GM21526 (cell line): Measurements from ENCODE around the gene CHMP1B.
"Not testable (repeated sequence)": the region's sequence is repeated elsewhere in the genome, so short reads cannot be mapped to it uniquely, and the experiment has no call there.

Source experiments
- ATAC-seq: cut with Tn5 transposase; IDR thresholded peaks from one replicate; pipeline ENCODE4 v1.9.1; 2021; ENCODE audit warnings: moderate library complexity; ENCODE audit not compliant: unreplicated experiment, low FRiP score

Gene CHMP1B

DNA sequence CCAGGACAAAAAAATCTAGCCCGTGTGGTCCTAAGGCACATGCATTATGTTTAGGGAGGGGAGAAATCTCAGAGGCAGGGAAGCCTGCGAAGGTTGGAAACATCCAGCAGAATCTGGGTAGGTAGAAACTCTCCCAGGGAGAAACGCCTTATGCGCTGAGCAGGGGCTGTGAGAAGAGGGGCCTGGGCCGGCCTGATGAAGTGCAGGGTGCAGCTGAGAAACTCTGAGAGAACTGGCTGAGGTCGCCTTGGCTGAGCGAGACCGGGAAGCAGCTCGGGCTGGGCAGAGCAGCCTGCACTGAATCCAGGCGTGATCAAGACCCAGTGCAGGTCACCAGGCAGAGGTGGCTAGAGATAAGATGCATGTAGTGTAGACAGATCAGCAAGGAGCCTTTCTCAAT is 15.1 kb downstream of the CHMP1B start:
- ATAC-seq = no peak

- ATAC-seq = no peak
These were observed 15.6 kb downstream of the CHMP1B start for GRCh38 chr18:11866764-11867163.

DNA sequence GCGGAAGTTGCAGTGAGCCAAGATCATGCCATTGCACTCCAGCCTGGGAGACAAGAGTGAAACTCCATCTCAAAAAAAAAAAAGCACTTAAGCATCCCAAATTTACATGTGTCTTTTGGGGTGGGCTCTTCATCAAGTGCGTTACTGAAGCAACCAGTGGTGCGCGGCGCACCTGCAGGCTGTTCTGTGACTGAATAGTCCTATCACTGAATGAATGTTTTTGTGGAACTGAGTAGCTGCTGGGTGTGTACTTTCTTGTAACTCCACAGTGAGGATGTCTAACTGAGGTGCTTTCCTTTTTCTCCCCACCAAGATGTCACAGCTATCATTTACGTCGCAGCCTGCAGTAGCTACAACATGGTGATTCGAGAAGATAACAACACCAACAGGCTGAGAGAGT is 17.0 kb downstream of the CHMP1B start:
- ATAC-seq = no peak

- no peak for ATAC-seq
These were observed 20.3 kb downstream of the CHMP1B start for GRCh38 chr18:11871501-11871900.

DNA sequence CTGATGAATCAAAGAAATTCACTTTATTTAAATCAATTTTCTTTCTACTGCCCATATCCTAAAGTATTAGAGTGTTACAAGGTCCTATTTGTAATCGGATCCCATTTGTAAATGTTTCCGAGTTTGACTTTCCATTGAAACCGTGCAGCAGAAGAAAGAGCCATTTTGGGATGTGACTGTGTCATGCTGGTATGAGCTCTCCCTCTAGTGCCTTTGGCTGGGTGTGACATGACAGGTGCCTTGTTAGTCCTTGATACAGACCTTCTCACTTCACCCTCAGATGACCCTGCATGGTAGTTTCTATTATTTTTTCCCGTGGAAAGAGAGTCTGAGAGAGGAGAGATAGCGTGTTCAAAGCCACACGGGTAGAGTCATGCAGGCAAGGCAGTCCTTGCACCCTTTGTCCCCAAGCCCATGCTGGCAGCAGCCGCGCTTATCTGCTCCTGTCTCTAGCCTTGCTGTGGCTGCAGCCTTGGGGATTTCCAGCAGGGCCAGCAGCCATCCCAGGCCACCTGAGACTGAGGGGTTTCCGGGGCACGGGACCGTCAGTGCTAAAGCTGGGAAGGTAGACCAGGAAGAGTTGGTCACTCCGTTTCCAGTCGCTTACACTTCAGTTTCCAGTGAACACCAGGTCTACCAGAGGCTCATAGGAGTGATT is 21.4 kb downstream of the CHMP1B start:
- ATAC-seq = no peak

DNA sequence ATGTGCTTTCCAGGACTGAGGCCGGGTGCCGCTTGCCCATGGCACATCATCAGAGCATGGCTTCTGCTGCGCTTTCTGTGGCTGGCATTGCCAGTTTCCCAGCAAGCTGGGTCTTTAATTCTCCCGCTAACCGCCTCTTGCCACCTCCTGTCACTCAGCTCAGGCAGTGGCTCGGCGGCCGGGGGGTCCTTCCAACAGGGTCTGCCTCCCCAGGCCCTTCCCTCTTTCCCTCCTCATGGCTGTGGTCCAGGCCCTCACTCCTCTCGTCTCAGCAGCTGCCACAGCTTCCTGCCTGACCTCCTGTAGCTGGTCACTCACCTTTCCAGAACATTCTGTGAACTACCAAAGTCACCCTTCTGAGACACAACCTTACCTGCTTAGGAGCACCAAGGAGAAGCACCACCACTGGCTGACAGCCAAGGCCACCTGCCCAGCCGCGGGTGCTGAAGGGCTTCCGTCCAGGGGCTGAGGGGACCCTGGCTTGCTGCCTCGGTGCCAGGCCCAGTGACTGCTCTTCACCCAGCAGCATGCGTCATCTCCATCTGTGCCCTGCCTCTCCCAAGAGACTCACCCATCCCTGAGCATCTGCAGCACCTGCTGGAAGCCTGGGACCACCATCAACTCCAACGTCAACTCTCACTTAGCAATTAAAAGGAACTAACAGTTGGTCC is 22.6 kb downstream of the CHMP1B start:
- no peak for ATAC-seq

GRCh38 chr18:11874676-11875075 is 23.5 kb downstream of the CHMP1B start:
- ATAC-seq = no peak

DNA sequence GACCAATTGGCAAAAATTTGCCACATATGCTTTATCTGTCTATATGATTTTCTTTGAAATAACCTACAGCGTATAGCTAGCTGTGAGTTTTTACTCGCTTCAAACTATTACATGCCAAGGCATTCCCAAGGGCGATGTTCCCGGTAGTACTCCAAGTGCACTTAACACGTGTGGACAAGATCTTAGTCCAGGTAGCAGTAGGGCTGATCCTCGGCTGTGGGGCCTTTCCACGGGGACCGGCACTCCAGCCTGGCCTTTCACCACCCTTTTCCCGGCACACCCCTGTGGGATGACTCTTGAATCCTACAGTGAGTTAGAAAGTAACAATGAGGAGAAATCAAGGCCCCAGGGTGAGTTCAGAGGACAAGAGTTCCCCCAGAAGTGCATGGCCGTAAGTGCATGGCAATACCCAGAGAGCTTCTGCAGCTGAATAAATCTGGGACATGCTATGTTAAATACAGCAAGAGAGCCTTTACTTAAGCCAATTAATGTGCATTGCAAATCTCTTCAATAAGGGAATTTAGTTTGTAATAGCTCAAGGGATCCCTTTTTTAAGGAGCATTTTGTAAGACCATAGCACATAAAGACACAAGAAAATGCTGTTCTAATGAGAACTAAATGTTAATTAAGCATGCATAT is 26.4 kb downstream of the CHMP1B start:
- ATAC-seq = no peak

DNA sequence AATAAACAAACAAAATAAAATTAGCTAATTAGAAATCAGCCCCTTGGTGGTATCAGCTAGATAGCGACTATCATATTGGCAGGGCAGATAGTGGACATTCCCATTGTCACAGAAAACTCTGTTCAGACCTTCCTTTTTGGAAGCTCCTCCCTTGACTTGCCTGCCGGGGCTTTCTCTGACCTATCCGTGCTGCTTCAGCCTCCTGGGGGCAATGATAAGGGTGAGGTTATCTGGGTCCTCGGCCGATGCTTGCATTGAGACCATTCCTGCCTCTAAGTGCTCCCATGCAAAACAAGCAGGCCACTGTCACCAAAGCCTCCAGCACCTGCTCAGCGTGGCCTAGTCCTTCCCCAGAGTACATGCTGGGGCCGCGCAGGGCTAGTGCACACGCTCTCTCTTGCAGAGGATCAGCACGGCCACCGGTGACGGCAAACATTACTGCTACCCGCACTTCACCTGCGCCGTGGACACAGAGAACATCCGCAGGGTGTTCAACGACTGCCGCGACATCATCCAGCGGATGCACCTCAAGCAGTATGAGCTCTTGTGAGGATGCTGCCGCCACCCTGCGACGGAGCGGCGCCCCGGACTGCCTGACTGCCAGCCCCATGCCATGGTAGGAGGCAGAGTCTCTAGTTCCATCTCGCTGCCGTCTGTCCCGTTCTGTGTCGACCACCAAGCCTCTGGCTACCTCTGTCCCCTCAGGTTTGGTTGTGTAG is 29.5 kb downstream of the CHMP1B start:
- ATAC-seq = no peak

- no peak for ATAC-seq
These were observed 31.4 kb downstream of the CHMP1B start for GRCh38 chr18:11882636-11883035.

DNA sequence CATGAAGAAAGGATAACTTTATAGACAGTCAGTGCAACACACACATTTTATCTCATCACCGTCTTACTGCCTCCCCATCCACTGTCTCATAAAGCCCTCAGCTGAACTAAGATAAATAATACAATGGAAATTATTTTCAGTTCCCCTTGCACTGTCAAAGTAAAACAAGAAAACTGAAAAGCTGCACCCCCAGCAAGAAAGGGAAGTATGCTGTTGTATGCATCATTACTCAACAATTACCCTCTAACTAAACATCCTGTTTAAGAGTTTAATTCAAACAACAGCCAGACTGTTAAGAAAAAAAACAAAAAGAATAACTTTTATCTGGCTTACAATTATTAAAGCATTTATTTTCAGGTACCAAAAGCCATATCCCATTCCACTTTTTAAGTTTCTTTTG is 31.9 kb downstream of the CHMP1B start:
- ATAC-seq = no peak

GRCh38 chr18:11884396-11885030 is 33.3 kb downstream of the CHMP1B start:
- ATAC-seq = no peak

DNA sequence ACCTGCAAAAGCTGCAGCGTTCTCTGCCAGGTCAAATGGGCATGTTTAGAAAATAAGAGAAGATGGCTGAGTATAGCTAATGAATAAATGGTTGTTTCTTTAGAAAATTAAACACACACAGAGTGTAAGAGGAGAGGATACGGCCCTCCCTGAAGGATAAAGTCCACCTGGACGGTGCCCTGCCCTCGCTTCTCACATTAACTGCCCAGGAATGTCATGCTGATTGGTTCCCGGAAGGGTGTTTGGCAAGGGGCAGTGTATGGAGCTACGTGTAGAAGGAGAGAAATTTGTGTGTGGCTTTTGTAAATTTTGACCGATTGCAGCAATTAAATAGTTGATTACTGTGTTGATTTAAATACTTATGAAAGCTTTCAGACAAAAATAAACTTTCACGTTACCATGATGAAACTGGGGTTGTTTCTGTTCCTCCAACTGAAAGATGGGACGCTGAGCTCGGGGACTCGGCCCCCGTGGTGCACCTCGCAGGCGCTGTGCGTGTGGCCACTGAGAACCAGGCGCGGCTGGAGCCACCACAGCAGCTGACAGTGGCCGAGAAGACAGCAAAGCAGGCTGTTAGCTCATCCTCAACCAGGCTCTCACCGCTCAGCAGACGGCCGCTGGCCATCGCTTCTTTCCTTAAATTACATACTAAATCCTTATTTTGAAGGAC is 34.2 kb downstream of the CHMP1B start:
- no peak for ATAC-seq

GRCh38 chr18:11886577-11887110 is 35.4 kb downstream of the CHMP1B start:
- no peak for ATAC-seq

DNA sequence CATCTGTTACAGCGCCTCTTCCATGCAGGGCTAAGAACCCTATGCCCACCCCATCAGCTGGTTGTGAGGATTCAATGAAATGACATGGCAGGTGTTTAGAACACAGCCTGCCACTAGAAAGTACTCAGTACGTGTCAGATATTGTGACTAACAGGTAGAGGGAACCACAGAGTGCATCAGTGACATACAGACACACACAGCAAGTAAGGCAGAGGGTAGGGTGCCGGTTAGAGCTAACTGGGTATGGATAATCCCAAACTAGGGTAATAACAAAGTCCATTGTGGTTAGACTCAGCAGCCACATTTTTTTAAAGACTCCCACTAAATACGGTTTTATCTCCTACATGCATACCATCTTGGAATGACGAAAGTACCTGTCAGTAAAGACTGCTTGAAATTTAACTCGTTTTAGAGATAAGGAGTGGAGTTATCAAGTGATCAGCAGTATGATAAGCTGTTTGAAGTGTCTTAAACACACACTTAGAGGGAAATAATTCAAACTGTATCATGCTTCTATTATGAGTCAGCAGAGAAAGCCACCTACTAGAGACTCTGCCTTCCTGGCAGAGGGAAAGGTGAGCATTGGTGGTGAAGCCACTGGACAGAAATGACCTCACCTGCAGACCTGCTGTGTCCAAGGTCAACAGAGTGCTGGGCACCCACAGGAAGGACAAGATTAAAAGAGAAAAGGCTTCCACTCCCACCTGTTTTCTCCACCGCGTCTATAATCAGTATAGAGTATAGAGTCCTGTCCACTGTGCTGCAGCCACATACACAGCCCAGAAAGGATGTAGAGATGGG is 36.3 kb downstream of the CHMP1B start:
- no peak for ATAC-seq

GRCh38 chr18:11888726-11889125 is 37.5 kb downstream of the CHMP1B start:
- no peak for ATAC-seq

DNA sequence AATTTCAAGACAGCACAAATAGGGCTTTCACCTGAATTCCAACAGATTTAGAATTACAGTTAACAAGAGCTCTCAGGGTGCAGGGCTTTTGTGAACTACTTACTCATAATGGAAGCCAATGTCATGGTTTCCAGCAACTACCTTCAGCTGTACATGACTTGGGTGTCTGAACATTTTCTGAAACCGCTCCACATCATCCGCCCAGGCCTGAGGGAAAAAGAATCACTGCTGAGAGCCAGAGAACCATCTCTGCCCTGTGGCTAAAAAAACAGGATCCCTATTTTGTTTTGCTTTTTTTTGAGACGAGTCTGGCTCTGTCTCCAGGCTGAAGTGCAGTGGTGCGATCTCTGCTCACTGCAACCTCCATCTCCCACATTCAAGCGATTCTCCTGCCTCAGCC is 38.1 kb downstream of the CHMP1B start:
- ATAC-seq = no peak

DNA sequence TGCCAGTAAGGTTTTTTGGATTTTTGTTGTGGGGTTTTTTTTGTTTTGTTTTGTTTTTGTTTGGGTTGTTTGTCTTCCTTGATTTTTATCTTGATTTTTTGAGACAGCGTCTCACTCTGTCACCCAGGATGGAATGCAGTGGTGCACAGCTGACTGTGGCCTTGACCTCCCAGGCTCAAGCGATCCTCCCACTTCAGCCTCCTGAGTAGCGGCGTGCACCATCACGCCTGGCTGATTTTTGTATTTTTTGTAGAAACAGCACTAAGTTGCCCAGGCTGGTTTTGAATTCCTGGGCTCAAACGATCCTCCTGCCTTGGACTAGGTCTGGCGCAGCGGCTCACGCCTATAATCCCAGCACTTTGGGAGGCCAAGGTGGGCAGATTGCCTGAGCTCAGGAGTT is 40.5 kb downstream of the CHMP1B start:
- ATAC-seq = no peak

DNA sequence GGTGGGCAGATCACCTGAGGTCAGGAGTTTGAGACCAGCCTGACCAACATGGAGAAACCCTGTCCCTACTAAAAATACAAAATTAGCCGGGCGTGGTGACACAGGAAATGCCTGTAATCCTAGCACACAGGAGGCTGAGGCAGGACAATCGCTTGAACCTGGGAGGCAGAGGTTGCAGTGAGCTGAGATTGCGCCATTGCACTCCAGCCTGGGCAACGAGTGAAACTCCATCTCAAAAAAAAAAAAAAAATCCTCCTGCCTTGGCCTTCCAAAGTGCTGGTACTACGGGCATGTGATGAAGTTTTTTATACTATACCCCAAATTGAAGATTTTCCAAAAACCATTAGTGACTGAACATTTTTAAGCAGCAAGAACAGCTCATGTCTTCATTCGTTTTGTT is 41.2 kb downstream of the CHMP1B start:
- not testable (repeated sequence) for ATAC-seq
